HG03354 (cell line): ENCODE data around the gene DCTPP1.

ENCODE experiments used
- ATAC-seq: cut with Tn5 transposase; IDR thresholded peaks from one replicate; pipeline ENCODE4 v1.9.1; 2021; ENCODE audit warnings: mild to moderate bottlenecking; ENCODE audit not compliant: unreplicated experiment, poor library complexity, severe bottlenecking

DCTPP1 gene

DNA sequence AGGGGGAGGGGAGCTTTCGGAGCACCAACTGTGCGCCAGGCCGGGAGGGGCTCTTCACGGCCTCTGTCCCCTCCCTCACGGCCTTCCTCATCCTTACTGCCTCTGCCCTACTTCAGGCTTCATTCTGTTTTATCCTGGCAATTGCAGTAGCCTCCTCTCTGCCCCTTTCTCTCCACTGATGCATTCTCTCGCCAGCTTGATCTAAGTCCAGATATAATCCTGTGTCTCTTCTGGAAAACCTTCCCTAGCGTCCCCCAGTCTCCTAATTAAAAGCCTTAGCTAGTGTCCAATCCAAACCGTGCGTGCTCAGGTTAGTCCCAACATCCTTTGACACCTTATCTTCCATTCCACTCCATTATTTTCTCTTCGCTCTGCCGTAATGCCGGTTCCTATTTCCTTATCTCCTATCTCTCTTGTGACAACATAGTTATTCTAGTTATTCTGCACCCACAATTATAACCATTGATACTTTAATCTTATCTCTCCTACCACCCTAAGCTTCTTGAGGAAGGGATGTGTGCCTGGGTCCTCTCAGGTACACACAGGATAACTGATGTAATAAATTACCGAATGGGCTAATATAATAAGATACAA is 33.7 kb downstream of the DCTPP1 start:
- ATAC-seq = no peak

DNA sequence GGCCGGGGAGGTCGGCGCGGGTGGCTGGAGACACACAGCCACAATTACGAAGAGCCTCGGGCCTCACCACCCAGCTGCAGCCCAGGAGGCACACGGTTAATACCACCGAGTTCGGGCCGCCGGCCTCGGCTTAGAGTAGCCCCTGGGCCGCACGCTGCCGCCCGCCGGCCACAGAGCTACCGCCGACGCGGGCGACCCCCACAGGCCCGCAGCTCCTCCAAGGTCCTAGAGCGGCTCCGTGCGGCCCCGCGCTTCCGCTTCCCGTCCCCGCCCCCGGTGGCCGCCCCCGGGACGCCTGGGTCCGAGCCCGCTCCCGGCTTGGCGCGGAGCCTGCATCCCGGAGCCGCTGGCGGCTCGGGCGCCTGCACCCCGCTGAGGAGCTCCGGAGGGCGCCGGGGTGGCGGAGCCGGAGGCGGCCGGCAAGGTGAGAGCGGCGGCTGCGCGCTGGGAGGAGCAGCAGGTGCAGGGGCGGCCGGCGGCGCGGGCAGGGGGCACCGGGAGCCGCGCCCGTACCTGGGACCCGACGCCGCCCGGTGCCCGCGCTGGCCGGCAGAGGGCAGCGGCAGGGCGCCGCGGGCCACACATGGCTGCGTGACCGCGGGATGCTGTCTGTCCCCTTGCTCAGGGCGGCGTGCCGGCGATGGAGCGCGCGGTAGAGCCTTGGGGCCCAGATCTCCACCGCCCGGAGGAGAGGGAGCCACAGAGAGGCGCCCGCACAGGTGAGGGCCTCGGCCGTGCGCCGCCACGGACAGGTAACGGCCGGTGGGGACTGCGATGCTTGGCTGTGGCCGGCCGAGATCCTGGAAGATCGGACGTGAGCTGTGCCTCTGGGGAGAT is 34.5 kb downstream of the DCTPP1 start, which contains the start of gene ZNF48:
ZNF48 (plus strand) TSS at position 266 of the 837 bp plus-strand sequence; CDS start at position 641, 375 bp downstream.
- peak; percentile 77 for ATAC-seq

GRCh38 chr16:30394592-30395154 is 35.2 kb downstream of the DCTPP1 start:
- no peak for ATAC-seq

GRCh38 chr16:30383521-30383920 is 46.3 kb downstream of the DCTPP1 start:
- ATAC-seq = no peak

DNA sequence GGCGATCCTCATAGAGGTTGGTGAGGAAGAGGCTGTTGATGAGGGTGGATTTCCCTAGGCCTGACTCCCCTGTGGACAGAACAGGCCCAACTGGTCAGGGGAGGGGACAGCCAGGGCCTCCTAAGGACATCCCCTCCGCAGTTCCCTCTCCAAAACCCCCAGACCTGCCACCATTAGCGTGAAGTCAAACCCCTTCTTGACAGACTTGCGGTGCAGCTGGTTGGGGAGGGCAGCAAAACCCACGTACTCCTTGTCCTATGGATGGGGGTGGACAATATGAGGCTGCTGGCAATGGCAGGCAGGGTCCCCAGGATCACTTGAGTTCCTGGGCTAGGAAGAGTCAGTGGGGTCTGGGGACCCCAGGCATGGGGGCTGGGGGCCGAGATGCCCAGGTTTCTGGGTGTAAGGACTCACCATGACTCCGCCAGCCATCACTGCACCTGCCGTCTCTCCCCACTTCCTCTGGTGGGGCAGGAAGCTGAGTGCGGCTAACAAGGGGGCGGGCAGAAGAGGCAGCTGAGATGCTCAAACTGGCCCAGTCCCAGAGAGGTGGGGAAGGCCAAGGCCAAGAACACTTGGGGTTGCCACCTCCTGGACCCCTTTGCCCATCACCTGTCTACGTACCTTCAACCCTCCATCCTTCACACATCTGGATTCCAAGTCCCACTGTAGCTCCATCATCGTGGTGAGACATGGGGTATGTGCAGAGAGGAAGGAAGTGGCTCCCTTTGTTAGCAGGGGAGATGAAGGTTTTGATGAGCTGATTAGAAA is 47.5 kb downstream of the DCTPP1 start, which contains the start of gene SEPTIN1:
SEPTIN1 (minus strand) TSS at position 451 of the 771 bp plus-strand sequence; CDS start at position 432, 19 bp downstream.
- peak; percentile 37 for ATAC-seq

DNA sequence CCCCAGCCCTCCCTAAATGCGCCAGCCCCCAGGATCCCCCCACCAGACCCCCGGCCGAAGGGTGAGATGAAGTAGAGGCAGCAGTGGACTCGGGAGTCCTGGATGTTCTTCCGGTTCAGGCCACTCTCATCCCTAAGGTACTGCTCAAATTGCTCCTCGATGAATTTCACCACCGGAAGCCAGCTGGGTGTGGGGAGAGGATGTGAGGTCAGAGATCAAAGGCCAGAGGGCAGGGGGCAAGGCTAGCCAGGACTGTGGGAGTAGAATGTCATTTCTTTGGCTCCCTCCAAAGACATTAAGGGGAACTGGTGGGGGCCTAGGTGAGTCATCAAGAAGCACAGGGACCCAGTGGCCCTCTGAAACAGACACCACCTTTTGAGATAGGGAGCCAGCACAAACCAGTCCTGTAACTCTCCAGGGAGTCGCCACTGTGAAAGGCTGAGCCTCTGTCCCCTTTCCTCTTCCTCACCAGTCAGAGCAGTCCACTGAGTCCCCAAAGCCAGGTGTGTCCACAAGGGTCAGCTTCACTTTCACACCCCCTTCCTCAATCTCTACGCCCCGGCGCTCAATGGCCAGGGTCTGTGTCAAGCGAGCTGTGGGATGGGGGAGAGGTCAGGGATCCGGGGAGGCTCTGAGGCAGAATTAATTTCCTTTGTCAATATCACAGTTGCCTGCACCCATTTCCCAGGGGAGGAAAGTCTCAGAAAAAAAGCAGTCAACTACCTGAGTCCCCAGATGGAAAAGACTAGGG is 48.4 kb downstream of the DCTPP1 start:
- no peak for ATAC-seq

DNA sequence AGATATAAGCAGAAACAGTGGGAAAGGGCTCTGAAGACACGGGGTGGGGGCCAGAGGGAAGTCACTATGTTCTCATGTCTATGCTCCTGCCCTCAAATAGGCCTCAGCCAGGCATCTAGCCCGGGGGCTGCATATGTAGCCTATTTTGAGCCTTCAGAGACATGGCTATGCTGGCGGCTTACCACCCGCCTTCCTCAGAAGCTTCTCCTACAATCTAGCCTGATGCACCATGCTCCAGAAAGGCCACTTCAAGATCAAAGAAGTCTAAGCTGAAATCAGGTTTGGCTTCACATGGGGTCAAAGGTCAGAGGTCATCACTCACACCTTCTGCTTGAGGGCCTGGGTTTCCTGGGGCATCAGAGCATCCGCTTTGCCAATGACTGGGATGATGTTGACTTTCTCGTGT is 49.0 kb downstream of the DCTPP1 start:
- no peak for ATAC-seq

GRCh38 chr16:30380072-30380802 is 49.6 kb downstream of the DCTPP1 start:
- no peak for ATAC-seq

DNA sequence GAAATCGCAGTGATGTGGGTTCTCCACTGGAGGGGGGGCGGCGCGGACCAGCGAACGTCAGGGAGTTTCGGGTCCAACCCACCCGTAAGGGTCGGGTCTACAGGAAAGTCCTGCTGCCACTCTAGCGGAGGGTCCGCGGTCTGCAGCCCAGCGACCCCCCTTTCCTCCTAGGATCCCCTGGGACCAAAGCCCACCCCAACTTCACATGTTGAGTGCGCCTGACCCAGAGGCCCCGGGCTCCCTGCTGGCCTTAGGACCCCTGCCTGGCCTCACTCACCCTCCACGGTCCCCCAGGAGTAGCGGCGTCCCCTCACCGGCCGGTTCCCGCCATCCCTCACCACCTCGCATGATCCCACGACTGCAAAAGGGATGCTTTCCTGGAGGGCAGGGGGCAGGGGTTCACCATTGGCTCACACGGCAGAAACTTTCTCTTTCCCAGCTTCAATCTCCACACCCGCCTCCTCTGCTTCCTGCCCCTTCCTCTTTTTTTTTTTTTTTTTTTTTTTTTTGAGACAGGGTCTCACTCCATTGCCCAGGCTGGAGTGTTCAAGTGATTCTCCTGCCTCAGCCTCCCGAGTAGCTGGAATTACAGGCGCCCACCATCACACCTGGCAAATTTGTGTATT is 50.6 kb downstream of the DCTPP1 start:
- peak; percentile 1 for ATAC-seq

DNA sequence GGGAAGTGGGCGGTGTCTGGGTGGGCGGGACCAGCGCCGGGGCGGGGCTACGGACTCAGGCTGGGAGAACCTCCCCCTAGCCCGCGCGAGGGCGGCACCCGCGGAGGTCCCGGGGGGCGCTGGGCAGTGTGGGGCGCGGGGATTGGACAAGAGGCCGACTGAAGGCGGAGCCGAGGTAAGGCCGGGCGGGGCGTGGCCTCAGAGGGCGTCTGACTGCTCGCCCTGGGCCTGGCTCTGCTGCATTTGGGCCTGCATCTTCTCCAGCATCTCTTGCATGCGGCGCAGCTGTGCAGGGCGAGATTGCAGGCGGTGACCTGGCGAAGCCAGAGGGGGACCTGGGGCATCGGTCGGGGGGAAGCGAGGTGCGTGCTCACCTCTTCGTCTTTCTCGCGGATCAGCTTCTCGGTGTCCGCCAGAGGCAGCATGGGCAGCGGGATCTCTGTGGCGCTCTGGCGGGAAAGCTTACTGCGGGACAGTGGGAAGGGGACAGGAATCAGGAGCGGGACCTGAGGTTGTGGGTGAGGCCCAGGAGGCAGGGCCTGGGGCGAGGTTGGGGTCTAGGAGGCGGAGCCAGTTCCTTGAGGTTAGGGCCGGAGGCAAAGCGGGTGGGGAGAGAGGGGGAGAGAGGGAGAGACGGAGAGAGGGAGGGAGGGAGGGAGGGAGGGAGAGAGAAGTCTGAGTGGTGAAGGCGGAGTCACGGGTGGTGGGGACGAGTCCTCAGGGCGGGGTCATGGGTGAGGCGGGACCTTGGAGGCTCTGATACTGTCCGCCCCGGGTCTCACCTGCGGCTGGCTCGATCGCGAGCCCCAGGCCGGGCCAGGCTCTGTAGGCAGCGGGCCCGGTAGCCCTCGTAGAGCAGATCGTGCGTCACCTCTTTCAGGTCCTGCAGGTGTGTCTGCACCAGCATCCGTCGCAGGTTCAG is 51.3 kb downstream of the DCTPP1 start:
- peak; percentile 86 for ATAC-seq

DNA sequence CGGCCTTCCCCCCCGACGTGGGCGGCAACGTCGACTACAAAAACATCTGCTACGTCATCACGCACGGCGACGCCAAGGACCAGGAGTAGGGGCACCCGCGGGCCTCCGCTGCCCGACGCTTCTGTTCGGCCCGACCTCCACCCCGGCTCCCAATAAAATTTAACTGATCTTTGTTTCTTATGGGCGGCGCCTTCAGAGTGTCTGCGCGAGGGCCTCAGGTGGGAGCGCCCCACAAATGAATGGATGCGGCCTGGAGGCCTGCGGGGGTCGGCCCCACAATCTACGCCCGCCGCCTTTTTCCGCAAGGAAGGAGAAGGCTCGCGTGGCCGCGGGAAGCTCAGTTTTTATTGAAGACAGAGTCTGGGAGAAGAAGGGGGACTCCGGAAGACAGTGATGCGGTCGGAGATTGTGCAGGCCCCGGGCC is 52.0 kb downstream of the DCTPP1 start:
- ATAC-seq = peak; percentile 47

DNA sequence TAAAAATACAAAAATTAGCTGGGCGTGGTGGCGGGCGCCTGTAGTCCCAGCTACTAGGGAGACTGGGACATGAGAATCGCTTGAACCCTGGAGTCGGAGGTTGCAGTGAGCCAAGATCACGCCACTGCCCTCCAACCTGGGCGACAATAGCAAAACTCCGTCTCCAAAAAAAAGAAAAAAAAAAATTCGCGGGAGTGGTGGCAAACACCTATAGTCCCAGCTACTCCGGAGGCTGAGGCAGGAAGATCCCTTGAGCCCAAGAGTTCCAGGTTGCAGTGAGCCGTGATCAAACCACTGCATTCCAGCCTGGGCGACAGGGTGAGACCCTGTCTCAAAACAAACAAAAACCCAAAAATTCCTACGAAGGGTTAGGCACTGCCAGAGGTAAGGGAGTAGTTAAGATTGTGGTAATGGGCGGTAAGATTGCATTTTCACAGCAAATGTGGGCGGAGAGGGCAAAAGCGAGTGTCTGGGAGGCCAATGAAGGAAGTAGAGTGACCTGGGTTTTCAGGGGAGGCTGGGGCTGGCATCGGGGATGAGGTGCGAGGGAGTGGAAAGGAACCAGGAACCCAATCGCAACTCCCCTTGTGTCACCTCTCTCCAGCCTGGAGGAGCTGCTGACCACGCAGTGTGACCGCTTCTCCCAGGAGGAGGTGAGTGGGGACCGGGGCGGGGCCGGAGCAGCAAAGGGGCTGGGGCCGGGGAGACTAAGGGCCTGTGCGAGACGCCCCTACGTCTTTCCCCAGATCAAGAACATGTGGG is 52.6 kb downstream of the DCTPP1 start:
- no peak for ATAC-seq

- ATAC-seq = no peak
Observed at GRCh38 chr16:30376461-30376902, 53.3 kb downstream of the DCTPP1 start.

DNA sequence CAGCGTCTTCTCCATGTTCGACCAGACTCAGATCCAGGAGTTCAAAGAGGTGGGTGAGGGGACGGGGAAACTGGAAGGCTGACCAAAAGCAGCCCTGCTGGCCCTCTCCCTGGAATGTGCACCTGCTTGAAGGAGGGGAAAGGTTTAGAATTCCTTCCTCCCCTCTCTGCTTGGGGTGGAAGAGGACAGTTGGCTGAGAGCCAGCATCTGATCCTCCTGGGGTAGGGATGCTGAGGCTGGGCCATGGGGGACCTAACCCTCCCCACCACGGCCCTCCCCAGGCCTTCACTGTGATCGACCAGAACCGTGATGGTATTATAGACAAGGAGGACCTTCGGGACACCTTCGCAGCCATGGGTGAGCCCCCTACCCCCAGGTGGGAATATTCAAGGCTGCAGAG is 54.0 kb downstream of the DCTPP1 start:
- no peak for ATAC-seq

DNA sequence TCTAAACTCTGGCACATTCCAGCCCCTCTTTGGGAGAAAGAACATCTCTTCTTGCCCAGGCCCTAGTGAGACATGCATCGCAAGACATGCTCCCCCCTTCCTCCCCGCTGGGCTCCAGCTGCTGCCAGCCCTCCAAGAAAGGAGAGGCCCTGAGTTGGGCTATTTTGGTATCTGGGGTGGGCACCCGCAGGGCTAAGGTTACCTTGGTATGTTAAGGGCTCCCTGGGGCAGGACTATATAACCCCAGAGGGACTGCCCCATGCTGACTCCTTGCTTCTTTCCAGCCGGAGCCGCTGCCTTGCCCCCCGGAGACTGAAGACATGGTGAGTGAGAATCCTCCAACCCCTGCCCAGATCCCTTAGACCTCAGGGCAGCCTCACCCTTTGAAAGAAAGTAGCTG is 55.3 kb downstream of the DCTPP1 start, which contains the start of gene MYL11:
MYL11 (plus strand) TSS at position 265 of the 400 bp plus-strand sequence; CDS start at position 321, 56 bp downstream.
- ATAC-seq = no peak
